A549 (cell line): ENCODE measurements around the gene GRID1.

Experiments used
- BHLHE40 ChIP-seq: IDR thresholded peaks from 2 replicates; pipeline ENCODE4 v1.6.1; 2012; ENCODE audit warnings: low read depth, low read length, inconsistent platforms
- EP300 ChIP-seq, 2 experiments: fragments of >200 bp; sonication (Bioruptor Twin); formaldehyde crosslinking; IDR thresholded peaks; 2 replicates in 1 of 2; 3 replicates in 1 of 2; pipeline ENCODE4 v1.6.1; 2016 to 2017
- NPAS2 ChIP-seq: fragments of 250-450 bp; sonication (Bioruptor Pico); IDR thresholded peaks from 2 replicates; pipeline ENCODE4 v1.8.0; 2022; ENCODE audit warnings: mild to moderate bottlenecking, moderate library complexity, borderline replicate concordance
- POLR2A ChIP-seq: IDR thresholded peaks from 2 replicates; pipeline ENCODE4 v1.6.1; 2012; ENCODE audit warnings: mild to moderate bottlenecking, low read length
- RFX5 ChIP-seq: fragments of 450-650 bp; IDR thresholded peaks from 2 replicates; pipeline ENCODE4 v1.7.1; 2014; ENCODE audit warnings: antibody characterized with exemption, mild to moderate bottlenecking, moderate library complexity
- SMC3 ChIP-seq: fragments of >200 bp; sonication (Bioruptor Twin); formaldehyde crosslinking; IDR thresholded peaks from 3 replicates; pipeline ENCODE4 v1.6.1; 2018; ENCODE audit warnings: inconsistent platforms
- ZFP36 ChIP-seq: fragments of 450-650 bp; IDR thresholded peaks from 2 replicates; pipeline ENCODE4 v1.6.1; 2014; ENCODE audit warnings: borderline replicate concordance; ENCODE audit not compliant: partially characterized antibody
- TF ChIP-seq, protein P1 (sequence below): fragments of >200 bp; sonication (Bioruptor Twin); formaldehyde crosslinking; IDR thresholded peaks from 3 replicates; pipeline ENCODE4 v1.5.1; 2016
- TF ChIP-seq, protein P2 (sequence below): IDR thresholded peaks from 2 replicates; pipeline ENCODE4 v1.6.1; 2012
- TF ChIP-seq, protein P3 (sequence below): IDR thresholded peaks from 2 replicates; pipeline ENCODE4 v1.6.1; 2012; ENCODE audit warnings: low read depth, borderline replicate concordance

DNA sequence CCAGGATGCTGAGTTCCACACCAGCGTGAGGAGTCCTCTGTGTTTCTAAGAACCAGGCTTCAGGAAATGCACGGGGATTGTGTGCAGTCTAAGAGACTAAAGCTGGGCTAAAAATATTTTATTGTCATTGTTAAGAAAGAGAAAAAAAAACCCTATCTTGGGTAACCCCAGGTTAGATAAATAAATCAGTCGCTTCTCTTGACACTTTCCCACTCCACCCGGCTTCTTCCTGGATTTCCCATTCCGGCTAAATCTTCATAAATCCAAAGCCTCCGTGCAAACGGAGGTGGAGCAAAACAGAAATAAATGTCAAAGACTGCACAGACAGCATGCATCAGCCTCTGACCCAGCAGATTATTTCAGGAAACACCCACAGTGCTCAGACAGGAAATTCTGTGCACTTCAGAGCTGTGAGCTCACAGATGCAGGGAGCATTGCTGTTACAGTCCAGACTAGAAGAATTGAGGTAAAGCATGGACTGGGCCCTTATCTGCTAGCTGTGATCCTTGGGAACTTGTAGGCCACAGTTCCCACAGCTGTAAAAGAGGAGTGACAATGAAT is 44.8 kb upstream of the GRID1 start:
- TF ChIP-seq BHLHE40 (no peak), EP300 (IDR thresholded peaks at IDR 0.05) (no peak), NPAS2 (CRISPR knock-in tag) (no peak), RFX5 (no peak), POLR2A (no peak), ZFP36 (no peak), SMC3 (no peak)
- TF ChIP-seq, protein P1, sequence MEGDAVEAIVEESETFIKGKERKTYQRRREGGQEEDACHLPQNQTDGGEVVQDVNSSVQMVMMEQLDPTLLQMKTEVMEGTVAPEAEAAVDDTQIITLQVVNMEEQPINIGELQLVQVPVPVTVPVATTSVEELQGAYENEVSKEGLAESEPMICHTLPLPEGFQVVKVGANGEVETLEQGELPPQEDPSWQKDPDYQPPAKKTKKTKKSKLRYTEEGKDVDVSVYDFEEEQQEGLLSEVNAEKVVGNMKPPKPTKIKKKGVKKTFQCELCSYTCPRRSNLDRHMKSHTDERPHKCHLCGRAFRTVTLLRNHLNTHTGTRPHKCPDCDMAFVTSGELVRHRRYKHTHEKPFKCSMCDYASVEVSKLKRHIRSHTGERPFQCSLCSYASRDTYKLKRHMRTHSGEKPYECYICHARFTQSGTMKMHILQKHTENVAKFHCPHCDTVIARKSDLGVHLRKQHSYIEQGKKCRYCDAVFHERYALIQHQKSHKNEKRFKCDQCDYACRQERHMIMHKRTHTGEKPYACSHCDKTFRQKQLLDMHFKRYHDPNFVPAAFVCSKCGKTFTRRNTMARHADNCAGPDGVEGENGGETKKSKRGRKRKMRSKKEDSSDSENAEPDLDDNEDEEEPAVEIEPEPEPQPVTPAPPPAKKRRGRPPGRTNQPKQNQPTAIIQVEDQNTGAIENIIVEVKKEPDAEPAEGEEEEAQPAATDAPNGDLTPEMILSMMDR = no peak
- TF ChIP-seq, protein P2, sequence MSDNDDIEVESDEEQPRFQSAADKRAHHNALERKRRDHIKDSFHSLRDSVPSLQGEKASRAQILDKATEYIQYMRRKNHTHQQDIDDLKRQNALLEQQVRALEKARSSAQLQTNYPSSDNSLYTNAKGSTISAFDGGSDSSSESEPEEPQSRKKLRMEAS = no peak
- TF ChIP-seq, protein P3, sequence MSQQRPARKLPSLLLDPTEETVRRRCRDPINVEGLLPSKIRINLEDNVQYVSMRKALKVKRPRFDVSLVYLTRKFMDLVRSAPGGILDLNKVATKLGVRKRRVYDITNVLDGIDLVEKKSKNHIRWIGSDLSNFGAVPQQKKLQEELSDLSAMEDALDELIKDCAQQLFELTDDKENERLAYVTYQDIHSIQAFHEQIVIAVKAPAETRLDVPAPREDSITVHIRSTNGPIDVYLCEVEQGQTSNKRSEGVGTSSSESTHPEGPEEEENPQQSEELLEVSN = no peak
